Measurements from ENCODE around the gene SMIM24. TPM values are rescaled to one million over a fixed set of nuclear protein-coding genes. Genes with fewer than 3 reads are reported as not detected.
"Not testable (repeated sequence)": the region's sequence is repeated elsewhere in the genome, so short reads cannot be mapped to it uniquely, and the experiment has no call there.

SMIM24 gene
- total RNA-seq, 6 donors from 2014 or later: 1.7 TPM; not detected in 5

GRCh38 chr19:3434630-3435553 lies 45.4 kb downstream of the SMIM24 start:
- peak; percentile 97 to 98 for ATAC-seq (ENCODE audit: low FRiP score in 2 of 2)
- H3K4me3 ChIP-seq: peak overlapping the region in 3 of 4 donors; percentile 46 to 60 (median 54)
- peaks cover 3 to 69% (median 35%) of the 10 kb centered on the region in 4 donors for H3K36me3 ChIP-seq
- TF ChIP-seq EP300 (IDR thresholded peaks at IDR 0.05): peak in 1 of 4 donors; percentile 74
- TF ChIP-seq CTCF (IDR thresholded peaks at IDR 0.05): peak in 3 of 6 experiments; percentile 19 to 36 (median 35)
- peak in 1 of 4 donors; percentile 58 for TF ChIP-seq POLR2A (IDR thresholded peaks at IDR 0.05)
- TF ChIP-seq POLR2AphosphoS5 (IDR thresholded peaks at IDR 0.05): peak; percentile 80 to 94
- 17 to 40% methylated on average over 3 to 18 of the region's 67 CpGs for WGBS, 2 donors
- H3K4me1 ChIP-seq: peaks cover 26 to 35% (median 28%) of the 10 kb centered on the region in 4 donors
- H3K9me3 ChIP-seq: no peaks in the 10 kb centered on the region
- peak overlapping the region; percentile 80 to 94 (median 86) for H3K27ac ChIP-seq
- H3K27me3 ChIP-seq: no peaks in the 10 kb centered on the region
- DNase-seq: peak; percentile 95 to 99

GRCh38 chr19:3433805-3434540 lies 46.4 kb downstream of the SMIM24 start:
- Histone ChIP-seq H3K27ac (peak overlapping the region; percentile 80 to 94 (median 86)), H3K4me3 (no peak overlapping the region), H3K9me3 (no peaks in the 10 kb centered on the region), H3K4me1 (peaks cover 34 to 41% (median 35%) of the 10 kb centered on the region in 4 donors), H3K36me3 (peaks cover 3 to 65% (median 35%) of the 10 kb centered on the region in 4 donors), H3K27me3 (no peaks in the 10 kb centered on the region)
- TF ChIP-seq POLR2A (IDR thresholded peaks at IDR 0.05) (no peak), CTCF (IDR thresholded peaks at IDR 0.05) (no peak), POLR2AphosphoS5 (IDR thresholded peaks at IDR 0.05) (no peak), EP300 (IDR thresholded peaks at IDR 0.05) (no peak)
- WGBS, 2 donors: 93 to 94% methylated on average over 10 to 11 of the region's 11 CpGs
- DNase-seq (peak in 1 of 2 donors; percentile 2), ATAC-seq (ENCODE audit: low FRiP score in 2 of 2) (no peak)

- TF ChIP-seq EP300 (IDR thresholded peaks at IDR 0.05) (no peak), CTCF (IDR thresholded peaks at IDR 0.05) (no peak), POLR2A (IDR thresholded peaks at IDR 0.05) (no peak), POLR2AphosphoS5 (IDR thresholded peaks at IDR 0.05) (no peak)
- WGBS, 2 donors: 78 to 100% methylated on average over 2 to 12 of the region's 12 CpGs
- Histone ChIP-seq H3K4me3 (no peak overlapping the region), H3K9me3 (no peaks in the 10 kb centered on the region), H3K36me3 (peaks cover 0 to 59% (median 32%) of the 10 kb centered on the region in 4 donors), H3K4me1 (peaks cover 38 to 47% (median 41%) of the 10 kb centered on the region in 4 donors), H3K27me3 (no peaks in the 10 kb centered on the region), H3K27ac (peak overlapping the region; percentile 80 to 94 (median 86))
- peak in 1 of 2 donors; percentile 45 for DNase-seq
- no peak for ATAC-seq (ENCODE audit: low FRiP score in 2 of 2)
Observed at GRCh38 chr19:3433313-3433712, 47.0 kb downstream of the SMIM24 start.

GRCh38 chr19:3431760-3432397 lies 48.4 kb downstream of the SMIM24 start:
- 95 to 96% methylated on average over 13 to 18 of the region's 18 CpGs for WGBS, 2 donors
- no peak for DNase-seq
- ATAC-seq (ENCODE audit: low FRiP score in 2 of 2): no peak

GRCh38 chr19:3430366-3430680 lies 50.0 kb downstream of the SMIM24 start:
- Histone ChIP-seq H3K4me1 (peaks cover 40 to 57% (median 43%) of the 10 kb centered on the region in 4 donors), H3K27ac (peak overlapping the region; percentile 68 to 92 (median 84)), H3K36me3 (peaks cover 0 to 40% (median 22%) of the 10 kb centered on the region in 4 donors)
- DNase-seq; H3K27me3 ChIP-seq; H3K9me3 ChIP-seq; ATAC-seq (ENCODE audit: low FRiP score in 2 of 2); H3K4me3 ChIP-seq: not testable (repeated sequence)
- 67 to 68% methylated on average over 5 of the region's 5 CpGs for WGBS, 2 donors

More at GRCh38 chr19:3431760-3432397, 48.4 kb downstream of the SMIM24 start:
- Histone ChIP-seq H3K27me3 (no peaks in the 10 kb centered on the region), H3K36me3 (peaks cover 0 to 50% (median 25%) of the 10 kb centered on the region in 4 donors), H3K27ac (peak overlapping the region; percentile 17 to 94 (median 86)), H3K4me1 (peaks cover 45 to 58% (median 48%) of the 10 kb centered on the region in 4 donors), H3K9me3 (no peaks in the 10 kb centered on the region), H3K4me3 (no peak overlapping the region)
- TF ChIP-seq POLR2A (IDR thresholded peaks at IDR 0.05) (no peak), CTCF (IDR thresholded peaks at IDR 0.05) (no peak), POLR2AphosphoS5 (IDR thresholded peaks at IDR 0.05) (no peak), EP300 (IDR thresholded peaks at IDR 0.05) (no peak)
